K562 (cell line): Measurements from ENCODE around the gene PIEZO2. TPM values are rescaled to one million over a fixed set of nuclear protein-coding genes. Genes with fewer than 3 reads are reported as not detected.

Source experiments
- GTF3C2 ChIP-seq: IDR thresholded peaks from 3 replicates; pipeline ENCODE4 v1.6.1; 2011; ENCODE audit warnings: borderline replicate concordance, mild to moderate bottlenecking, moderate library complexity; ENCODE audit not compliant: insufficient read length; ENCODE audit errors: extremely low read depth
- HNRNPK ChIP-seq: fragments of 200-400 bp; formaldehyde crosslinking; IDR thresholded peaks from one replicate; pipeline ENCODE4 v1.6.1; 2018; ENCODE audit warnings: mild to moderate bottlenecking, low read depth, low read length; ENCODE audit not compliant: poor library complexity, severe bottlenecking
- ZNF253 ChIP-seq: fragments of 250-450 bp; sonication (Bioruptor Pico); conservative IDR thresholded peaks from 2 replicates; pipeline ENCODE4 v1.6.1; 2021; ENCODE audit warnings: mild to moderate bottlenecking
- ZNF318 ChIP-seq, 2 experiments: fragments of 450-650 bp; IDR thresholded peaks; 2 replicates each; pipeline ENCODE4 v1.6.1; 2016; ENCODE audit warnings: mild to moderate bottlenecking in 2 of 2, borderline replicate concordance in 1 of 2, low read depth in 1 of 2, moderate library complexity in 1 of 2
- polyA plus RNA-seq, 8 experiments: library from polyadenylated mRNA; depleted of rRNA in 4 of 8; stranded (reverse) in 5 of 8; unstranded in 3 of 8; fragments of >200 nt; fragmentation: Nextera tagmentation in 2 of 8; fragmentation: Illumina TruSeq in 1 of 8; extraction: Ambion mirVana in 2 of 8; extraction: Trizol in 1 of 8; gene quantifications; 2 replicates each; pipeline versions ENCODE4 v1.2.1 to v1.2.3, GENCODE V29; 2011 to 2014; ENCODE audit warnings: inconsistent platforms in 1 of 8, missing spikeins in 1 of 8
- total RNA-seq, 7 experiments: library from RNA; depleted of rRNA in 6 of 7; stranded (reverse); fragments of >200 nt in 6 of 7; fragmentation: Illumina TruSeq in 2 of 7; extraction: Trizol in 2 of 7; gene quantifications; 2 replicates each; pipeline versions ENCODE4 v1.2.1 to v1.2.3, GENCODE V29; 2011 to 2021; ENCODE audit warnings: low replicate concordance in 1 of 7

Gene PIEZO2
- total and polyA plus RNA-seq, 9 of the 15 experiments (the other 6 are each of a cell fraction or from before 2014, with no cell fraction given), result 0.54 to 4.1 (median 2.0) TPM

GRCh38 chr18:10907749-10908148 lies 241.6 kb downstream of the PIEZO2 start (continued):
- TF ChIP-seq GTF3C2, result no peak
- no peak for TF ChIP-seq ZNF318 (IDR thresholded peaks at IDR 0.05; ENCODE audit: borderline replicate concordance in 1 of 2, low read depth in 1 of 2)
- TF ChIP-seq ZNF253 (CRISPR knock-in tag), result no peak
- TF ChIP-seq HNRNPK, result no peak
